Astrocyte of the cerebellum (primary cell): ENCODE data around the gene SORCS1.

Experiments
- DNase-seq: peaks from one replicate; pipeline ENCODE4 v3.0.0-alpha.2; 2011; ENCODE audit warnings: low read depth
- H3K4me3 ChIP-seq: 2 replicates; pipeline ENCODE4 v1.5.1; 2011; ENCODE audit warnings: mild to moderate bottlenecking, low read depth, low read length, moderate library complexity
- CTCF ChIP-seq: IDR thresholded peaks from 2 replicates; pipeline ENCODE4 v1.5.1; 2012; ENCODE audit warnings: low read length, low read depth, moderate library complexity, mild to moderate bottlenecking; ENCODE audit errors: missing control alignments
- in situ Hi-C: cut with HindIII; loops from 2 replicates; pipeline ENCODE4 v1.10.0; 2017; ENCODE audit warnings: low sequenced_read_pairs

SORCS1 gene

GRCh38 chr10:106563384-106563783 lies 601.1 kb downstream of the SORCS1 start:
- in situ Hi-C loops: no loop called here
- no peak for TF ChIP-seq CTCF
- no peak overlapping the region for H3K4me3 ChIP-seq
- DNase-seq: no peak

- DNase-seq: no peak
- no peak for TF ChIP-seq CTCF
- in situ Hi-C loops: no loop called here
Observed at GRCh38 chr10:106560925-106561640, 603.4 kb downstream of the SORCS1 start.

GRCh38 chr10:106559442-106559841 lies 605.1 kb downstream of the SORCS1 start:
- peak; percentile 50 for DNase-seq
- no peak overlapping the region for H3K4me3 ChIP-seq
- in situ Hi-C loops: no loop called here
- TF ChIP-seq CTCF: no peak

More at GRCh38 chr10:106560925-106561640, 603.4 kb downstream of the SORCS1 start:
- H3K4me3 ChIP-seq: no peak overlapping the region

GRCh38 chr10:106557951-106558733 lies 606.4 kb downstream of the SORCS1 start:
- DNase-seq: no peak
- H3K4me3 ChIP-seq: no peak overlapping the region
- in situ Hi-C loops: no loop called here
- no peak for TF ChIP-seq CTCF

- no peak for TF ChIP-seq CTCF
- DNase-seq: no peak
- in situ Hi-C loops: no loop called here
- no peak overlapping the region for H3K4me3 ChIP-seq
Observed at GRCh38 chr10:106557053-106557452, 607.5 kb downstream of the SORCS1 start.

GRCh38 chr10:106555599-106555998 lies 608.9 kb downstream of the SORCS1 start:
- DNase-seq: no peak
- in situ Hi-C loops: no loop called here
- no peak overlapping the region for H3K4me3 ChIP-seq
- peak; percentile 29 for TF ChIP-seq CTCF
